Stomach (tissue), 4 donors: ENCODE measurements around the gene CAP1.

Source experiments
- CTCF ChIP-seq, 7 experiments: fragments of 450-650 bp in 4 of 7; fragments of 200-600 bp in 3 of 7; sonication (generic) in 3 of 7; IDR thresholded peaks; one replicate each; pipeline ENCODE4 v1.5.1; 2016 to 2019; ENCODE audit warnings: antibody characterized with exemption in 7 of 7, control low read depth in 2 of 7, mild to moderate bottlenecking in 1 of 7
- POLR2A ChIP-seq, 4 donors: fragments of 450-650 bp; IDR thresholded peaks; one replicate each; pipeline ENCODE4 v1.6.1; 2016; ENCODE audit warnings: antibody characterized with exemption in 4 of 4, control low read depth in 2 of 4, mild to moderate bottlenecking in 1 of 4, moderate library complexity in 1 of 4
- POLR2AphosphoS5 ChIP-seq, 3 donors: sonication (generic); formaldehyde crosslinking; IDR thresholded peaks; one replicate each; pipeline ENCODE4 v1.6.1; 2016; ENCODE audit warnings: antibody characterized with exemption in 3 of 3

- no peak for TF ChIP-seq CTCF (IDR thresholded peaks at IDR 0.05)
- TF ChIP-seq POLR2A (IDR thresholded peaks at IDR 0.05): no peak
- TF ChIP-seq POLR2AphosphoS5 (IDR thresholded peaks at IDR 0.05): no peak
Measured at GRCh38 chr1:40114400-40114799, 73.9 kb downstream of the CAP1 start.
